Superior temporal gyrus (tissue), 1 donor: Measurements from ENCODE around the gene CAMK2G.
A peak's percentile ranks its signal among the peaks of the same experiment; 100 is the strongest.

Experiments
- DNase-seq: peaks from one replicate; pipeline ENCODE4 v3.0.0-alpha.2; 2016; ENCODE audit errors: extremely low spot score

The CAMK2G gene

DNA sequence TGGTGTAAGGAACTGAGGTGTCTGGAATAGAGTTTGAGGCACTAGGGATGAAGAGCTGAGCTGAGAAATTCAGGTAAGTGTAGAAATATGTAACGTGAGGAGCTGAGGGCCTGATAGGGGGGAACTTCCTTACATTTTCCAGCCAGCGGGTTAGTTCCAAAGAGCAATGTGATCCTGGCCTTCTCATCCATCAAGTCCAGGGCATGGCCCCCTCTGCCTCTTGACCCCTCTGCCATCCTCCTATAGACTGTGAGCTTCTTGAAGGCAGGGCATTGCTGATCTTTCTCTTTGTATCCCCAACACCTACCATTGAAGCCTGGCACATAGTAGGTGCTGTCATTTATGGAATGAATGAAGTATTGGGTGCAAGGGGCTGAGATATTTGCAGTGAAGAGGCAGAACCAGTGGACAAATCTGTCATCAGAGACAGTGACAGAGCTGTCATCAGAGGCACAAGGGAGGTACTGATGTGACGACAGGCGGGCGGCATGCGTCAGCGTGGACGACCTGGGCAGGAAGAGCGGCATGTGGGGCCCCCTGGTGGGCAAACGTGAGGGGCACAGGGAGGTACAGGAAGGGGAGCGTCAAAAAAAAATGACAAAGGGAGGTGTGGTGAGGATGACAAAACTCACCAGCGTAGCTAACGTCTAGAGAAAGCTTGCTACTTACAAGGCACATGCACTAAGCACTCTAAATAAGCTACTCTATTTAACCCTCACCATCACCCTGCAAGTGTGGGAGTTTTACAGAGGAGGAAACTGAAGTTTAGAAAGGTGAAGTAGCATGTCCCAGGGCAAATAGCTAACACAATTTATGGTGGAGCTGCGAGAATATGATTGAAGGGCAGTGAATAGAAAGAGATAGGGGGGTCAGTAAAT, 5.2 kb upstream of the CAMK2G start:
- peak; percentile 78 for DNase-seq

DNA sequence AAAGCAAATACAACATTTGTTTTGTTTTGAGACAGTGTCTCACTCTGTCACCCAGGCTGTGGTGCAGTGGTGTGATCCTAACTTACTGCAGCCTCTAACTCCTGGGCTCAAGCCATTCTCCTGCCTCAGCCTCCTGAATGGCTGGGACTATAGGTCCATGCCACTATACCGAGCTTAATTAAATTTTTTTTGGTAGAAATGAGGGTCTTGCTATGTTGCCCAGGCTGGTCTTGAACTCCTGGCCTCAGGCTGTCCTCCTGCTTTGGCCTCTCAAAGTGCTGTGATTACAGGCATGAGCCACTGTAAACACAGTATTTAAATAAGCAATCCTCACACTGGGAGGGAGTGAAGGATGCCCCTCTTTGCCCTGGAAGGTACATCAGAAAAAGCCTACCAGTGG, 4.0 kb upstream of the CAMK2G start:
- no peak for DNase-seq

DNA sequence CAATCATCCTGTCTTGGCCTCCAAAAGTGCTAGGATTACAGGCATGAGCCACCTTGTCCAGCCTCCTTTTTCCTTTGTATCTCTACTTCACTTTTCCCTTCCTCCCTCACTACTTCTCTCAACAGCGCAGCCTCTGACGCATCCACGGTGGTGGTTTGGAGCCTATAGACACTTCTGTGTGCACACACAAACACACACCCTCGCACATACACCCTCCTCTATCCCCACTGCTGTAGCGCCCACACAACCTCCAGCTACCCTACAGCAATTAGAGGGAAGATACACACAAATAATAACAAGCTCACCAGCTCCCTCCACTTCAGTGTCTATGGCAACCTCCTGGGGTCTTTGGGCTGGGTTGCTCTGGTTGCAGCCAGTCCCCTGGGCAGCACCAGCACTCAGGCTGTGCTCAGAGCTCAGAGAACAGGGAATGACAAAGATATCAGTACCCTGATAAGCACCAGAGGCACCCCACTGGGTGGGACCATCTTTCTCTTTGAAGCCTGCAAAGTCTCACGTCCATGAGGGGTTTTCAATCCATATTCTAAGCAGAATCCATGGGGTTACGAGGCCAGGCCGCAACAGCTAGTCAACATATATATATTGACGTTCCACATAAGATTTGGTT, 3.3 kb upstream of the CAMK2G start:
- no peak for DNase-seq

DNA sequence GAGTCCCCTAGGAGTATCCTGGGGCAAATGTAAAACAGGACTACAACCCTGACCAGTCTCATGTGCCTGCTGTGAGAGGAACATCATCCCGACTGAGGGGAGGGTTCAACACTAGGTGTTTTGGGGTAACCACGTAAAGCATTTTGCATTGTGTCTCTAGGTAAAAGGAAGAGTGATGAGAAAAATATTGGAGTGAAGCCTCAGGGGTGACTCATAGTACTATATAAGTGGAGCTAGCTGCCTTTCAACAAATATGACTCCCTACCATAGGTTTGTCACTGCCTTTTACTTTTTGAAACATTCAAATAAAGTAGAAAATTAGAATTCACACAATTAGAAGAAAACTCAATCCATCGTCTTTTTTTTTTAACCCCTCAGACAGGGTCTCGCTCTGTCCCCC, 2.6 kb upstream of the CAMK2G start:
- DNase-seq, result no peak

DNA sequence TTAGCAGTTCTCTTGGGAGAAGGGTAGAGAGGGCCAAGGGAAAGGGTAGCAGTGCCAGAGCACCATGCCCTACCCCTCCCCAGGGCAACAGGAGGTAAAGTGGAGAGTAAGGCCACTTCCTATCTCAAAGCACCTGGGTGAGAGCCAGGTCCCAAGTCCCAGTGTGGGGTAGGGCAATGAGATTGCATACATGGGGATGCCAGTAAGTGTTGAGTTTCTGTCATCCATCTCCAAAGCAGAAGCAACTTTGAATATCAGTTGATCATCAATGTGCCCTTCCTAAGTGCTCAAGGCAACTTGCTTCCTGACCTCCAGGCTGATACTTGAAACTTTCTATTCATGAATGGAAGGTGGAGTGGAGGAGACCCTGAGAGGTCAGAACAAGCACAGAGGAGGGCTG, 2.2 kb upstream of the CAMK2G start:
- DNase-seq, result no peak

DNA sequence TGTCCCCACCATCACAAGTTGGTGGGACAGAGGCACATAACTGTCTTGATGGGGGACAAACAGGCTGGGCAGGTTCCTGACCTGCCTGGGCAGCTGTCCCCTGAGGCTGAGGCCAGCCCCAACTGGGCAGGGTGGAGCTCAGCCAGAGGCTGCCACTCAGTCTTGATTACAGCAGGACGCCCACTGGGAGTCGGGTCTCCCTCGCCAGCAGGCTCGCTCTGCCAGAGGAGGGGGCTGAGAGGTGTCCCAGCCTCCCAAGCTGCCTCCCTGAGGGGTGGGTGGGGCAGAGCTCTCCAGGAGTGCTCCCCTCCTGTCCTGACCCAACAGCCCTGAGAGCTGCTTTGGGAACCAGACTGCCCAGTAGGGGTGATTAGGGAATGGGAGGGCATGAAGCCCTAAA, 1.8 kb upstream of the CAMK2G start:
- no peak for DNase-seq

DNA sequence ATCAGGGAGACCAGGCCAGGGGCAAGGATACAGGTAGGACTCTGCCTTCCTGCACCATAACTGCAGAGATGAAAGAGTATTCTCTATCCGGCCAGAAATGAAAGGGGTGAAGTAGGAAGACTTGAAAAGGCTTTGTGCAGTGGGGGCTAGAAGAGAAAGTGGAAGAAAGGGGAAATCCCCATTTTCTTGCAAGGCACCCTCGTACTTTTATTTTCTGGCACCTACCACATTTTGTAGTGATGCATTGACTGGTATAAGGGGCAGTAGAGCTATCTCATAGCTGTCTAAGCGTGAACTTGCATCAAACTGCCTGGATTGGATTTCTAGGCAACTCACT, 752 bp upstream of the CAMK2G start:
- DNase-seq, result no peak

DNA sequence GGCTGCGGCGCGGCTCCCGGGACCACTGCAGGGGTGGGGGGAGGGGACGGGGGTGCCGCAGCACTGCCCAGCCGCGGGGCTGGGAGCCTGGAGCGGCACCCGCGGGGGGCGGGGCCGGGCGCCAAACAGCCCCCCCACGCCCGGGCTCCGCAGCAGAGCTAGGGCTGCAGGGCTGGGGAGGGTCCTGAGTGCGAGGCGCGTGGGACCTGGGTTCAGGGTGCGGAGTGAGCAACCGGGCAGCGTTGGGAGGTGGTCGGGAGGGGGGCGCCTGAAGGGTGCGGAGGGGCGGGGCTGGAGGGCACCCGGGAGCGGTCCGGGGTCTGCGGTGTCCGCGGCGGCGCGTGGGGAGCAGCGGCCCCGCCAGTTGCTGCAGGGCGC, 528 bp downstream of the CAMK2G start:
- no peak for DNase-seq

DNA sequence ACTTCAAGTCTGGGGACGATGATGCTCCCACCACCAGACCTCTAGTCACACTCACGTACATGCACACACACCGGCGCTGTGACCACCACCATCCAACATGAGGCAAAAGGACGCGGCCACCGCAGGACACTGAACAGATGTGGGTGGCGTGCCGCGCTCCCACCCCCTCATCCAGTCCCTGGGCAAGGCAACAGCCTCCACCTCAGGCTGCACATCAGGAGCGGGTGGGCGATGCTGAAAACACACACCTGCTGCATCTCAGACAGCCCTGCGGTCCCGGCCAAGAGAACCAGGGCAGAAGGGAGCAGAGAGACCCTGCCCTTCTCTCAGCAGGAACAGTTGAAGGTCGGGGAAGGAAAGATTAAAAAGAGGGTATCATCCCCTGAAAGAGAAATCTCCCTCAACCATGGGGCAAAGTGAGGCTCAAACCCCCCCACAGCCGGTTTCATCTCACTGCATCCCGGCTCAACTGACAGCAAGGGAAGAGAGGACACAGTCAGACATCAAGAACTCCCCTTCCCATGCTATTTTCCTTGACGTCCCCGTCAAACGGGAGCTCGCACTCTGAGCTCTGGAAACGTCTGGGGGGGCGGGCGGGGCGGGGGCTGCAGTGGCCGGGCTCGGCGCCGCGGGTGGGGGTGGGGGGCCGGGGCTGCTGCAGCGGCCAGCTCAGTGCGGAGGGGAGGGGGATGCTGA, 1.1 kb downstream of the CAMK2G start:
- DNase-seq, result no peak

DNA sequence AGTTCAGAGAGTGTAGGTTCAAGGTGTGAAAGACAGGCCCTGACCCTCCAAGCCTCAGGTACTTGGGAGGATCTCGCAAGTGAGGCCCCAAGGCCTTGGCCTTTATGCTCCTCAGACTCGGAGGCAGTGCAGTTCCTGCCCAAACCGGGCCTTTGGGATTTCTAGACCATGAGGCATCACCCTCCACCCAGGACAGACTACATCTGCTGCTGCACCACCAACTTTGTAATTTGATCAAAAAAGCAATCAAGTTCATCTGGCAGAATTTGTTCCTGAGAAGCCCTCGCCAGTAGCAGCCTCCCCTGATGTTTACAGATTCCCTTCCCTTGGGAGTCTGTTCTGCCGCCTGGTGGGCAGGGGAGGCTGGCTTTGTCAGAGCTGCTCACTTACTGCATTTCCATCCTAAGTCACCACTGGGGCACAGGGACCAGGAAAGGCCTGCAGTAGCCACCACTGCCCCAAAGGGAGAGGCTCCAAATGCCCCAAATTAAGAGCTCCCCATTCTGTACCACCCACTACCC, 2.1 kb downstream of the CAMK2G start:
- DNase-seq, result no peak

DNA sequence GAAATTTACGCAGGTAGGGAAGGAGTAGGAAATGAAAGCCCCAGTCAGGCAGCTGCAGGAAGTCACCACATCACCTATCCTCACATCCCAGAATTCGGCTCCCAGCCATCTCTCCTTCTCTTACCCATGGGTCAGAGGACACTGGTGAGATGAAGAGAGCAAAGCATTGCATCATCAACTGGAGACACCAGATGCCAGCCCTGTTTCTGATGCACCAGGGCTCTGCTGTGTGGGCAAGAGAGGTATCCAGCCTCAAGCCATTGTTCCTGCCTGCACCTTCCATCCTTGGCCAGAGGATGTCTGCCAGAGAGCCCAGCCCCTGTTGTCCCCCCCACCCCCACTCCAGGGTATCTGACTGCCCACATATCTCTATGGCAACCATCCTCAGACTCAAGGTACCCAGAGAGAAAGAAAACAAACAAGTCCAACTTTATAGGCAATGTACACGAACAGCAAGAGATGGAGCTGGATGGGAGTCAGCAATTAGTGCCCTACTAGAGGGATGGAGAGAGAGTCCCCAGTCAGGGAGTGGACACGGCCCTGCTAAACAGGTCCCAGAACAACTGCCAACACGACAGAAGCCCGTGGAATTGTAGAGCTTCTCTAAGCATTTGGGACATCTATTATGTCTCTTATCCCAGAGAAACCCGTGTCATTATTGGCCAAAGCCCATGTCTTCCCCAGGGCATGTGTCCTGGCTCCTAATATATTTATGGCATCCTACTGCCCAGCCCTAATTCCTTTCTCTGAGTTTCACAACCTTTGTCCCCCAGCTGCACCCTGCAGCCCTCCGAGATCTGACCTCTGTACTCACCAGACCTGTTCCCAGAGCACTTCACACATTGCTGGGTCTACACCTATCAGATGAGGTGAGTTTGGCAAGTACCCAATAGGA, 2.8 kb downstream of the CAMK2G start:
- no peak for DNase-seq

DNA sequence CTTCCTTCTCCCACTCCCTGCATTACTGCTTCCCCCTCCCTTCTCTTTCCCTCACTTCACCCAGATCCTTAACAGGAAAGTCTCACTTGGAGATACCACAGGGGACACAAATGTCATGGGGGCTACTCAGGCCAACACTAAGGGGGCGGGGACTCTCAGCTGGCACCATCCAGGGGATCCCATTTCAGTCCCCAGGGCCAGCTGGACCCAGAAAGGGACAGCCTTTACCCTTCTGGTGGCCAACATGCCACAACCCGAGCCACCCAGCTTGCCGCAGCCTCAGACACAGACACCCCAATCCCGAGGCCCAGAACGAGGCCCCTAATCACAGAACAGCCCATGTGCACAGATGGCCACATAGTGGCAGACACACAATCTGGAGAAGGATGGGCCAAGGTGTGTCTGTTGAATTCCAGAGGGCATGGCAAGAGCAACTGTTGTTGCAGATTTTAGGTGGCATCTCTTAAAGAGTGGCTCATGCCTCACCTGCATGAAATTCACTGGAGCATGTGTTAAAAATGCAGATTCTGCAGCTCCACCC, 5.6 kb downstream of the CAMK2G start:
- no peak for DNase-seq

DNA sequence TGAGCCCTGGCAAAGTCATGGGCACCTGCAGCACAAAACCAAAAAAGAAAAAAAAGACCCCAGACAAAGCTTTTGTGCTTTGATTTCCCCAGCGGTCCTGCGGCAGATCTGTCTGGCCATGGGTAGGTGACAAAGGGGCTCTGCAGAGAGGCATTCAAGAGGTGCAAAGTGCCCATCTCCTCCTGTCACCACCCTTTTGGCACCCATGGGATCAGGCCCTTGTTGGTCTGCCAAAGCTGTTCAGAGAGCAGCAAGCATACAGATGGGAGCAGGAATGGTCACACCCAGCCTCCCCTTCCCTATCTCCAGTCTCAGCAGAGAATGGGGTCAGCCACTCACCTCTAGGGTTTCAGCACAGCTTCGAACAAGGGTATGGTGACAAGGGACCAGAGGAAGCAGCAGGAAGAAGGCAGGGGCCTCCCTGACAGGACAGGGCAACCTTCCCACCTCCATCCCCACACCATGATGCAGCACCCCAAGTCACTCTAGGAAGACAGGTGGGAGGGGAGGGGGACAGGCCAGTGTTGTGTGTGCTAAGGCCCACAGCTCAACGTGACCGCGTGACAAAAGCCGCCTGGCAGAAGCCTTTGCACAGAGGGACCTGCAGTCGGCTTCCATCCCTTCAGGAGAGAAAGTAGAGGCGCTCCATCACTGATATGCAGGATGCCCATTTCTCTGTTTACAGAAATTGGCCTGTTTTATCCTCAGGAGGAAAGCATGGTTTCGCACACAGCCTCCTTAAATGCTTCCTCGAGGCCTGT, 6.3 kb downstream of the CAMK2G start:
- no peak for DNase-seq

DNA sequence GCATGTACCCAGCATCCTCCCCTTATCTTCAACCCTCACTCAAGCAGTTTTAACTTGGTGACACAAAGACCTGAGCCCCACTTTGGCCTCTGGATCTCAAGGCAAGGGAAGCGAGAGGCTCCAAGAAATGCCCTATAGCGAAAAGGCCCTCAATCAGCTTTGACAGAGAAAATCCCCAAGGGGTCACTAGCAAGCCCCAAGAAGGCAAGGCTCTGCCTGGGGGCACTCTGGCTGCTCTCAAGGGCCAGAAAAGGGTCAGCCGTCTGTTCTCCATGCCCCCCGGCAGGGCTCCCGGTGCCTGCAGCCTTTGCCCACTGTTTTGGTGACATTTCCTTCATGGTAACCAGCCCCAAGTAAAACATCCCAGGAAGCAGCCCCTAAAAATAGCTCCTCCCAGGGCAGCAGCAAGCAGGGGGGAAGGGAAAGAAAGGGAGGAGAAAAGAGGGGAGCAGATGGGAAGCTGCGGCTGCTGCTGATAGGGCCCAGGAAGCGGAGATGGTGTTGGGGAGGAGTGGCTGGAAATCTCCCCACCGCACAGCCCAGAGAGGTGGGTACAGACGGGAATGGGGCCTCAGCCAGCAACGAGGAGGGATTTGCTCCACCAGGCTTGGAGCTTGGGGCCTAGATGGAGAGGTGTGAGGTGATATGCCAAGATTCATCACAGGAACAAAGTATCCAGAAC, 7.1 kb downstream of the CAMK2G start:
- no peak for DNase-seq

DNA sequence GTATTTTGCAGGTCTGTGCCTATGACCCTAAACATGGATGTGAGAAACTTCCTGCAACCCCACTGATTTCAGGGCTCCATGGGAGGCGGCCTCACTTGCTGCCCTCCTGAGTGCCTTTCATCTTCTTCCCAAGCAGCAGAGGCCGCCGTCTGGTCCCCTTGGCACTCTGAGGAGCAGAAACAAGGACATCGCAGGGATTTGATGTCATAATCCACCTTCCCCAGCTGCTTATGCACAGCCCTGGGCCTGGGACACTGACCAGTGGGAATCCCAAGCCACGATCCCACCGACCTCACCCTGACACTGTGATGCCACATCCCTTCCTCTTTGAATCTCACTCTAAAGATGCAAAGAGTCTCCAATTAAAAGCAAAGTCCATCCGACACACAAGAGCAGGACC, 7.7 kb downstream of the CAMK2G start:
- no peak for DNase-seq

DNA sequence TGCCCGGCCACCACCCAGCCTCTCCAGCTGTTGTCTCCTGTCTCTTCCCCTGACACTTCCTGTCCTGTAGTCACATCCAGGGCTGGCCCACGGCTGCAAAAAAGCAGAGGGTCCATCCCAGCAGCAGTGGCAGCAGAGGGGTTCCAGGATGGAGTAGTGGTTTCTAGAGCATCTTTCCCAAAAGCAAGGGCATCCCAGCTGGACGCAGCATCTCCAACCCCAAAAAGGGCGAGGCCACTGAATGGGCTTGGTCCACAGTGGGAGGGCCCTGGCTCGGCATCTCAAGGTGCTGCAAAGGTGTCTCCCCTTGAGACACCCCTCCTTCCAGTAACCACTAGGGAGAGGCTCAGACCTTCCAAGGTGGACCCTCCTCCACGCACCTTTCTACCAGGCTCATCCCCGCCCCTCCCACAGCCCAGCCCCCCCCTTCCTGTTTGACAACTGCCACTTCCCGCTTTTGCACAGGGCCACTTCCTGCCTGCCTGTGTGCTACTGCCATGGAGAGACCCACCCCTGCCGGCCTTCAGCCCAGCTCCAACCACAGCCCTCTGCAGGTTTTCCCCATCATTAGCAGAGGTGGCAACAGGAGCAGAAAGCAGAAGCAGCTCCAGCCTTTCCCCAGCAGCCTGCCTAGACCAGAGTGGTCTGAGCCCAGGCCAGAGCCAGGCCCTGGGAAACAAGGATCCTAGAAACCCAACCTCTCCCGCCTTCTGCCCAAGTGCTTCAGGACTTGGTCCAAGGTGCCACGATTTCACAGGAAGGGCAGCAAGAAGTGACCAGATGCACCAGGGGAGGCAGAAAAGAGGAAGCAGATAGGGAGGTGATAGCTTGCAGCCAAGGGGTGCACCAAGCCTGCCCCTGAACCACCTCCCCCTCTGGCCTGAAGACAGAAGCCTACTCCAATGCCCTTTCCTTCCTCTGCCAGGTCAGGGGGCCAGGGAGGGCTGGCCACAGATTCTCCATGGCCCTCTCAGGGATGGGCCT, 8.6 kb downstream of the CAMK2G start:
- DNase-seq, result no peak

DNA sequence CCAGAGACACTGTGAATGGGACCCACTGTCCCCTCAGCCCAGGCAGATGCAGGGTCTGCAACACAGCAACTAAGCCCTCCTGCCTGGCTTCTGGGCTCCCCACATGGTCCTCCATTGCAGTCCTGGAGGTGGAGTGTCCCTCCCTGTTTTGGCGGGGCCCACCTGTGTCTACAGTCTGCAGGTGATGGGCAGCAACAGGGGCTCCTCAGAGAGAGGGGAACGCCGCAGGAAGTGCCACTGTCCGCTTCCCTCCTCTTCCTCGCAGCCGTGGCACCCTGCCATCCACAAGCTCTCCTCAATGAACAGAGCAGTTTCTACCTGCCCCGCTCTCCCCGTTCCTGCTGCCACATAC, 9.3 kb downstream of the CAMK2G start:
- no peak for DNase-seq

DNA sequence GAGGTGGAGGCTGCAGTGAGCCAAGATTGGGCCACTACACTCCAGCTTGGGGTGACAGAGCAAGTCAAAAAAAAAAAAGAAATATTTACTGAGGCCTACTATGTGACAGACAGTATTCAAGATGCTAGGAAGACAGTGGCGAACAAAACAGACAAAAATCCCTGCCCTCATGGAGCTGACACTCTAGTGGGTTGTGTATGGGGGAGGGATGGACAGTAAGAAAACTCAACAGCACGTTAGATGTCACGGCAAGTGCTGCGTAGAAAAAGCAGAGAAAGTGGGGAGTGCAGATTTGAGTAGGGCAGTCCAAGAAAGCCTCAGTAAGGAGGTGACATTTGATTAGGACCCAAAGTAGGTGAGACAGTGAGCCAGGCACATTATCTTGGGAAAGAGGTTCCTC, 10.1 kb downstream of the CAMK2G start:
- no peak for DNase-seq
